Measurements from ENCODE around the gene MCM6.

The MCM6 gene

GRCh38 chr2:135876066-135876711, at the start of gene MCM6:
Gene MCM6 (minus strand): TSS chr2:135876443. CDS start chr2:135876365, 78 bp downstream.
- Mint-ChIP-seq H3K4me3 (peak within 1 kb of the TSS; percentile 91), H3K27me3 (no peaks in the 10 kb centered on the region), H3K36me3 (ENCODE audit: low read depth) (peaks cover 49% of the 10 kb centered on the region), H3K9me3 (no peaks in the 10 kb centered on the region), H3K4me1 (ENCODE audit: low read depth) (peaks cover 50% of the 10 kb centered on the region), H3K27ac (peak within 1 kb of the TSS; percentile 99)

- H3K27me3 Mint-ChIP-seq: no peaks in the 10 kb centered on the region
- H3K27ac Mint-ChIP-seq: no peak overlapping the region
- H3K4me1 Mint-ChIP-seq (ENCODE audit: low read depth): no peaks in the 10 kb centered on the region
- H3K4me3 Mint-ChIP-seq: no peak overlapping the region
- peaks cover 39% of the 10 kb centered on the region for H3K36me3 Mint-ChIP-seq (ENCODE audit: low read depth)
- no peaks in the 10 kb centered on the region for H3K9me3 Mint-ChIP-seq
Observed at GRCh38 chr2:135925571-135925970, 49.3 kb upstream of the MCM6 start.

- peaks cover 33% of the 10 kb centered on the region for H3K36me3 Mint-ChIP-seq (ENCODE audit: low read depth)
- H3K4me3 Mint-ChIP-seq: no peak overlapping the region
- no peaks in the 10 kb centered on the region for H3K9me3 Mint-ChIP-seq
- peaks cover 6% of the 10 kb centered on the region for H3K4me1 Mint-ChIP-seq (ENCODE audit: low read depth)
- no peak overlapping the region for H3K27ac Mint-ChIP-seq
- H3K27me3 Mint-ChIP-seq: no peaks in the 10 kb centered on the region
Observed at GRCh38 chr2:135916207-135916606, 40.0 kb upstream of the MCM6 start.

GRCh38 chr2:135914485-135914884, 38.2 kb upstream of the MCM6 start:
- H3K4me3 Mint-ChIP-seq: no peak overlapping the region
- no peaks in the 10 kb centered on the region for H3K9me3 Mint-ChIP-seq
- no peaks in the 10 kb centered on the region for H3K27me3 Mint-ChIP-seq
- peaks cover 12% of the 10 kb centered on the region for H3K4me1 Mint-ChIP-seq (ENCODE audit: low read depth)
- H3K36me3 Mint-ChIP-seq (ENCODE audit: low read depth): peaks cover 42% of the 10 kb centered on the region
- no peak overlapping the region for H3K27ac Mint-ChIP-seq

- Mint-ChIP-seq H3K36me3 (ENCODE audit: low read depth) (peaks cover 44% of the 10 kb centered on the region), H3K27ac (no peak overlapping the region), H3K4me1 (ENCODE audit: low read depth) (peaks cover 12% of the 10 kb centered on the region), H3K9me3 (no peaks in the 10 kb centered on the region), H3K27me3 (no peaks in the 10 kb centered on the region), H3K4me3 (no peak overlapping the region)
Observed at GRCh38 chr2:135913727-135914365, 37.6 kb upstream of the MCM6 start.

- Mint-ChIP-seq H3K9me3 (no peaks in the 10 kb centered on the region), H3K27ac (no peak overlapping the region), H3K36me3 (ENCODE audit: low read depth) (peaks cover 67% of the 10 kb centered on the region), H3K4me1 (ENCODE audit: low read depth) (peaks cover 6% of the 10 kb centered on the region), H3K4me3 (no peak overlapping the region), H3K27me3 (no peaks in the 10 kb centered on the region)
Observed at GRCh38 chr2:135909976-135910375, 33.7 kb upstream of the MCM6 start.

GRCh38 chr2:135905679-135906078, 29.4 kb upstream of the MCM6 start:
- Mint-ChIP-seq H3K4me3 (no peak overlapping the region), H3K27ac (no peak overlapping the region), H3K9me3 (no peaks in the 10 kb centered on the region), H3K36me3 (ENCODE audit: low read depth) (peaks cover 55% of the 10 kb centered on the region), H3K4me1 (ENCODE audit: low read depth) (peaks cover 6% of the 10 kb centered on the region), H3K27me3 (no peaks in the 10 kb centered on the region)

- Mint-ChIP-seq H3K4me1 (ENCODE audit: low read depth) (no peaks in the 10 kb centered on the region), H3K4me3 (no peak overlapping the region), H3K36me3 (ENCODE audit: low read depth) (peaks cover 45% of the 10 kb centered on the region), H3K27me3 (no peaks in the 10 kb centered on the region), H3K9me3 (no peaks in the 10 kb centered on the region), H3K27ac (no peak overlapping the region)
Observed at GRCh38 chr2:135904341-135904989, 28.2 kb upstream of the MCM6 start.

GRCh38 chr2:135903650-135904049, 27.4 kb upstream of the MCM6 start:
- Mint-ChIP-seq H3K4me3 (no peak overlapping the region), H3K27ac (no peak overlapping the region), H3K36me3 (ENCODE audit: low read depth) (peaks cover 38% of the 10 kb centered on the region), H3K9me3 (no peaks in the 10 kb centered on the region), H3K4me1 (ENCODE audit: low read depth) (no peaks in the 10 kb centered on the region), H3K27me3 (no peaks in the 10 kb centered on the region)

GRCh38 chr2:135899567-135899966, 23.3 kb upstream of the MCM6 start:
- H3K4me1 Mint-ChIP-seq (ENCODE audit: low read depth): no peaks in the 10 kb centered on the region
- no peaks in the 10 kb centered on the region for H3K9me3 Mint-ChIP-seq
- peak overlapping the region; percentile 23 for H3K27ac Mint-ChIP-seq
- peaks cover 11% of the 10 kb centered on the region for H3K36me3 Mint-ChIP-seq (ENCODE audit: low read depth)
- no peaks in the 10 kb centered on the region for H3K27me3 Mint-ChIP-seq
- H3K4me3 Mint-ChIP-seq: no peak overlapping the region

GRCh38 chr2:135898234-135898786, 22.1 kb upstream of the MCM6 start:
- Mint-ChIP-seq H3K36me3 (ENCODE audit: low read depth) (peaks cover 4% of the 10 kb centered on the region), H3K4me3 (no peak overlapping the region), H3K27ac (no peak overlapping the region), H3K9me3 (no peaks in the 10 kb centered on the region), H3K4me1 (ENCODE audit: low read depth) (no peaks in the 10 kb centered on the region), H3K27me3 (no peaks in the 10 kb centered on the region)

GRCh38 chr2:135894930-135895329, 18.7 kb upstream of the MCM6 start:
- Mint-ChIP-seq H3K9me3 (no peaks in the 10 kb centered on the region), H3K36me3 (ENCODE audit: low read depth) (no peaks in the 10 kb centered on the region), H3K27me3 (no peaks in the 10 kb centered on the region), H3K27ac (no peak overlapping the region), H3K4me3 (no peak overlapping the region), H3K4me1 (ENCODE audit: low read depth) (no peaks in the 10 kb centered on the region)

GRCh38 chr2:135893374-135893794, 17.1 kb upstream of the MCM6 start:
- H3K4me1 Mint-ChIP-seq (ENCODE audit: low read depth): no peaks in the 10 kb centered on the region
- no peaks in the 10 kb centered on the region for H3K9me3 Mint-ChIP-seq
- H3K27ac Mint-ChIP-seq: no peak overlapping the region
- H3K27me3 Mint-ChIP-seq: no peaks in the 10 kb centered on the region
- H3K4me3 Mint-ChIP-seq: no peak overlapping the region
- no peaks in the 10 kb centered on the region for H3K36me3 Mint-ChIP-seq (ENCODE audit: low read depth)

GRCh38 chr2:135890835-135891234, 14.6 kb upstream of the MCM6 start:
- Mint-ChIP-seq H3K9me3 (no peaks in the 10 kb centered on the region), H3K27ac (no peak overlapping the region), H3K4me3 (no peak overlapping the region), H3K27me3 (no peaks in the 10 kb centered on the region), H3K36me3 (ENCODE audit: low read depth) (no peaks in the 10 kb centered on the region), H3K4me1 (ENCODE audit: low read depth) (peaks cover 3% of the 10 kb centered on the region)

GRCh38 chr2:135890149-135890548, 13.9 kb upstream of the MCM6 start:
- Mint-ChIP-seq H3K9me3 (no peaks in the 10 kb centered on the region), H3K4me3 (no peak overlapping the region), H3K27me3 (no peaks in the 10 kb centered on the region), H3K27ac (no peak overlapping the region), H3K4me1 (ENCODE audit: low read depth) (peaks cover 3% of the 10 kb centered on the region), H3K36me3 (ENCODE audit: low read depth) (no peaks in the 10 kb centered on the region)
